Esophagus squamous epithelium (tissue), 4 donors: ENCODE measurements around the gene LDB3.

ENCODE experiments used
- POLR2A ChIP-seq, 4 donors: fragments of 450-650 bp; IDR thresholded peaks; one replicate each; pipeline ENCODE4 v1.6.1; 2017; ENCODE audit warnings: antibody characterized with exemption in 4 of 4, mild to moderate bottlenecking in 4 of 4, moderate library complexity in 3 of 4
- TF ChIP-seq, protein P1 (sequence below), 6 experiments: fragments of 450-650 bp in 4 of 6; fragments of 200-600 bp in 2 of 6; sonication (generic) in 2 of 6; IDR thresholded peaks; one replicate each; pipeline ENCODE4 v1.5.1; 2016 to 2019; ENCODE audit warnings: antibody characterized with exemption in 6 of 6, mild to moderate bottlenecking in 4 of 6, moderate library complexity in 4 of 6

DNA sequence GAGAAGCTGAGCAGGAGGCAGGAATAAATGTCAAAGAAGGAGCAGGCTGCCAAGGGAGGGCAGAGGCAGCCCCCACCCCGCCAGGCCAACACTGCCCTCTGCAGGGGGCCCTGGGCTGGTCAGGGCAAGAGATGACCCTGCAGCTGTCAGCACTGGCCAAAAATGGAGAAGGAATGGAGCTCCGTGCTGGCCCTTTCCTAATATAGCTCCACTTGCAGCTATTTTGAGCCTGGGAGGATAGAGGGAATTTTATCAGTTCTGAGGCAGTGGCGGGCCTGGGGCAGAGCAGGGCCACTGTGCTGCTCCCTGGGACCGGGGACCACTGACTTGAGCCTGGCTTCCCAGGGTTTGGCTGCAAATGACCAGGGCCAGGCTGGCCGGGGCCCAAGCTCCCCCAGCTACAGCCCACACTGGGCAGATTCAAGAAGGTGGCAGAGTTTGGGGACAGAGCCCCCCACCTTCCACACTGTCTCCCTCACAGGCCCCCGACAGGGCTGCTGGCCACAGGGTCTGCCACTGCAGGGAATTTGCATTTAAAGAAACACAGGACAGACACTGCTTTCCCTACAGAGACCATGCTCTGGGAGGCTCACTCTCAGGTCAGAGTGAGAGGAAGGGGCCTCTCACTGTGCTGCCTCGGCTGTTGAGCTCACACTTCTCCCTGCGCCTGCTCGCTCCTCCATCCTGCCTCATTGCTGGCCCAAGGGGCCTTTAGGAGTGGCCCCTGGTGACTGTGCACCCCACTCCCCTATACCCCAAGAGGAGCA, 16.2 kb downstream of the LDB3 start:
- TF ChIP-seq, protein P1, sequence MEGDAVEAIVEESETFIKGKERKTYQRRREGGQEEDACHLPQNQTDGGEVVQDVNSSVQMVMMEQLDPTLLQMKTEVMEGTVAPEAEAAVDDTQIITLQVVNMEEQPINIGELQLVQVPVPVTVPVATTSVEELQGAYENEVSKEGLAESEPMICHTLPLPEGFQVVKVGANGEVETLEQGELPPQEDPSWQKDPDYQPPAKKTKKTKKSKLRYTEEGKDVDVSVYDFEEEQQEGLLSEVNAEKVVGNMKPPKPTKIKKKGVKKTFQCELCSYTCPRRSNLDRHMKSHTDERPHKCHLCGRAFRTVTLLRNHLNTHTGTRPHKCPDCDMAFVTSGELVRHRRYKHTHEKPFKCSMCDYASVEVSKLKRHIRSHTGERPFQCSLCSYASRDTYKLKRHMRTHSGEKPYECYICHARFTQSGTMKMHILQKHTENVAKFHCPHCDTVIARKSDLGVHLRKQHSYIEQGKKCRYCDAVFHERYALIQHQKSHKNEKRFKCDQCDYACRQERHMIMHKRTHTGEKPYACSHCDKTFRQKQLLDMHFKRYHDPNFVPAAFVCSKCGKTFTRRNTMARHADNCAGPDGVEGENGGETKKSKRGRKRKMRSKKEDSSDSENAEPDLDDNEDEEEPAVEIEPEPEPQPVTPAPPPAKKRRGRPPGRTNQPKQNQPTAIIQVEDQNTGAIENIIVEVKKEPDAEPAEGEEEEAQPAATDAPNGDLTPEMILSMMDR (IDR thresholded peaks at IDR 0.05): peak in 3 of 6 experiments; percentile 23 to 29 (median 29)
- TF ChIP-seq POLR2A (IDR thresholded peaks at IDR 0.05): no peak
